GM18526 (cell line): ENCODE measurements around the gene CCDC61.

Experiments
- POLR2A ChIP-seq: IDR thresholded peaks from 3 replicates; pipeline ENCODE4 v1.6.1; 2011; ENCODE audit not compliant: insufficient read length; ENCODE audit errors: extremely low read depth

Gene CCDC61

GRCh38 chr19:45994998-45995714, at the start of gene CCDC61:
Gene CCDC61, plus strand, starts transcription at chr19:45995467. Its CDS starts 7,552 bp downstream, at chr19:46003019.
- TF ChIP-seq POLR2A: peak; percentile 82

- TF ChIP-seq POLR2A: no peak
Measured at GRCh38 chr19:45947926-45948325, 47.3 kb upstream of the CCDC61 start.

GRCh38 chr19:45952341-45952685, 43.0 kb upstream of the CCDC61 start:
- TF ChIP-seq POLR2A: no peak

- no peak for TF ChIP-seq POLR2A
Measured at GRCh38 chr19:45952686-45953505, 42.4 kb upstream of the CCDC61 start.

GRCh38 chr19:45953676-45954075, 41.6 kb upstream of the CCDC61 start:
- no peak for TF ChIP-seq POLR2A

GRCh38 chr19:45954156-45954555, 41.1 kb upstream of the CCDC61 start:
- no peak for TF ChIP-seq POLR2A

GRCh38 chr19:45955905-45956608, 39.2 kb upstream of the CCDC61 start:
- TF ChIP-seq POLR2A: no peak

- no peak for TF ChIP-seq POLR2A
Measured at GRCh38 chr19:45958320-45958719, 36.9 kb upstream of the CCDC61 start.

- TF ChIP-seq POLR2A: no peak
Measured at GRCh38 chr19:45958769-45959516, 36.3 kb upstream of the CCDC61 start.

- no peak for TF ChIP-seq POLR2A
Measured at GRCh38 chr19:45959517-45960025, 35.7 kb upstream of the CCDC61 start.

- TF ChIP-seq POLR2A: no peak
Measured at GRCh38 chr19:45960595-45961235, 34.6 kb upstream of the CCDC61 start.

- no peak for TF ChIP-seq POLR2A
Measured at GRCh38 chr19:45962021-45962420, 33.2 kb upstream of the CCDC61 start.

- TF ChIP-seq POLR2A: no peak
Measured at GRCh38 chr19:45967246-45967645, 28.0 kb upstream of the CCDC61 start.

GRCh38 chr19:45968626-45969025, 26.6 kb upstream of the CCDC61 start:
- no peak for TF ChIP-seq POLR2A

- TF ChIP-seq POLR2A: no peak
Measured at GRCh38 chr19:45969676-45970075, 25.6 kb upstream of the CCDC61 start.
